H9 (cell line): ENCODE measurements around the gene SNX5. TPM values are rescaled to one million over a fixed set of nuclear protein-coding genes. Genes with fewer than 3 reads are reported as not detected.

Experiments
- DNase-seq: peaks from one replicate; pipeline ENCODE4 v3.0.0-alpha.2; 2017
- H2AFZ ChIP-seq: one replicate; pipeline ENCODE4 v1.6.1; 2013; ENCODE audit warnings: mild to moderate bottlenecking, low read length, control low read depth, moderate library complexity
- H2AK5ac ChIP-seq: 2 replicates; pipeline ENCODE4 v1.6.1; 2013; ENCODE audit warnings: low read length, control low read depth, mixed read lengths; ENCODE audit not compliant: insufficient read length
- H2BK120ac ChIP-seq: one replicate; pipeline ENCODE4 v1.6.1; 2013; ENCODE audit warnings: low read depth, mild to moderate bottlenecking, low read length, control low read depth, inconsistent platforms; ENCODE audit not compliant: poor library complexity, severe bottlenecking
- H2BK12ac ChIP-seq: 2 replicates; pipeline ENCODE4 v1.6.1; 2013; ENCODE audit warnings: low read length, control low read depth, mixed read lengths, low read depth; ENCODE audit not compliant: insufficient read length
- H2BK15ac ChIP-seq: 2 replicates; pipeline ENCODE4 v1.6.1; 2013; ENCODE audit warnings: low read depth, low read length, control low read depth
- H2BK20ac ChIP-seq: one replicate; pipeline ENCODE4 v1.6.1; 2013; ENCODE audit warnings: low read depth, mild to moderate bottlenecking, low read length, control low read depth, inconsistent platforms; ENCODE audit not compliant: poor library complexity, severe bottlenecking
- H2BK5ac ChIP-seq: 2 replicates; pipeline ENCODE4 v1.6.1; 2013; ENCODE audit warnings: low read length, control low read depth, mixed read lengths; ENCODE audit not compliant: insufficient read length
- H3K14ac ChIP-seq: 2 replicates; pipeline ENCODE4 v1.6.1; 2013; ENCODE audit warnings: low read length, control low read depth; ENCODE audit not compliant: insufficient read depth
- H3K18ac ChIP-seq: 2 replicates; pipeline ENCODE4 v1.6.1; 2013; ENCODE audit warnings: low read depth, mild to moderate bottlenecking, mixed read lengths, low read length, control low read depth; ENCODE audit not compliant: insufficient read length
- H3K23ac ChIP-seq: 2 replicates; pipeline ENCODE4 v1.6.1; 2013; ENCODE audit warnings: low read length, control low read depth, mixed read lengths, low read depth; ENCODE audit not compliant: insufficient read length
- H3K23me2 ChIP-seq: 2 replicates; pipeline ENCODE4 v1.6.1; 2013; ENCODE audit warnings: low read depth, mild to moderate bottlenecking, mixed read lengths, low read length, control low read depth; ENCODE audit not compliant: insufficient read length, poor library complexity, severe bottlenecking
- H3K27ac ChIP-seq: 2 replicates; pipeline ENCODE4 v1.5.1; 2013; ENCODE audit warnings: low read length, control low read depth, mixed read lengths, low read depth; ENCODE audit not compliant: insufficient read length
- H3K27me3 ChIP-seq: 2 replicates; pipeline ENCODE4 v1.6.1; 2013; ENCODE audit warnings: low read length, control low read depth, inconsistent platforms; ENCODE audit not compliant: insufficient read depth
- H3K4ac ChIP-seq: 2 replicates; pipeline ENCODE4 v1.6.1; 2013; ENCODE audit warnings: low read depth, mild to moderate bottlenecking, control low read depth, inconsistent platforms, low read length, moderate library complexity
- H3K4me1 ChIP-seq: 2 replicates; pipeline ENCODE4 v1.6.1; 2013; ENCODE audit warnings: low read length, control low read depth, inconsistent platforms; ENCODE audit not compliant: insufficient read depth
- H3K4me2 ChIP-seq: 2 replicates; pipeline ENCODE4 v1.6.1; 2013; ENCODE audit warnings: low read length, control low read depth, mixed read lengths; ENCODE audit not compliant: insufficient read length, insufficient read depth
- H3K56ac ChIP-seq: 2 replicates; pipeline ENCODE4 v1.6.1; 2013; ENCODE audit warnings: low read depth, mild to moderate bottlenecking, mixed read lengths, low read length, control low read depth; ENCODE audit not compliant: insufficient read length
- H3K79me1 ChIP-seq: 2 replicates; pipeline ENCODE4 v1.6.1; 2013; ENCODE audit warnings: low read depth, mild to moderate bottlenecking, moderate library complexity, low read length, control low read depth, inconsistent platforms; ENCODE audit not compliant: insufficient read depth, poor library complexity, severe bottlenecking
- H3K79me2 ChIP-seq: 2 replicates; pipeline ENCODE4 v1.6.1; 2013; ENCODE audit warnings: low read length, control low read depth, inconsistent platforms; ENCODE audit not compliant: insufficient read depth
- H3K9ac ChIP-seq: 2 replicates; pipeline ENCODE4 v1.6.1; 2013; ENCODE audit warnings: low read length, control low read depth, mixed read lengths; ENCODE audit not compliant: insufficient read length; ENCODE audit errors: extremely low read depth
- H3K9me3 ChIP-seq: one replicate; pipeline ENCODE4 v1.6.1; 2013; ENCODE audit warnings: low read depth, low read length, inconsistent platforms; ENCODE audit not compliant: control insufficient read depth
- H3T11ph ChIP-seq: one replicate; pipeline ENCODE4 v1.6.1; 2013; ENCODE audit warnings: mild to moderate bottlenecking, low read length, control low read depth, inconsistent platforms
- H4K20me1 ChIP-seq: one replicate; pipeline ENCODE4 v1.6.1; 2013; ENCODE audit not compliant: control insufficient read depth, insufficient read length, insufficient read depth
- H4K5ac ChIP-seq: 2 replicates; pipeline ENCODE4 v1.6.1; 2013; ENCODE audit warnings: low read depth, mild to moderate bottlenecking, mixed read lengths, low read length, control low read depth; ENCODE audit not compliant: insufficient read length
- H4K8ac ChIP-seq: replicated peaks from 2 replicates; pipeline ENCODE4 v1.6.1; 2013; ENCODE audit warnings: low read length, control low read depth, mixed read lengths, low read depth; ENCODE audit not compliant: insufficient read length
- H4K91ac ChIP-seq: 2 replicates; pipeline ENCODE4 v1.6.1; 2013; ENCODE audit warnings: low read depth, mild to moderate bottlenecking, moderate library complexity, mixed read lengths, low read length, control low read depth; ENCODE audit not compliant: insufficient read length
- H3K27ac Mint-ChIP-seq, 3 experiments: 2 replicates in 2 of 3; 3 replicates in 1 of 3; pipeline ENCODE4 v1.8.0; 2020 to 2021; ENCODE audit warnings: mixed read lengths in 3 of 3, mild to moderate bottlenecking in 1 of 3, moderate library complexity in 1 of 3
- H3K27me3 Mint-ChIP-seq: 2 replicates; pipeline ENCODE4 v1.8.0; 2021; ENCODE audit warnings: low read depth, mild to moderate bottlenecking, moderate library complexity, mixed read lengths
- H3K36me3 Mint-ChIP-seq, 3 experiments: 2 replicates in 2 of 3; 3 replicates in 1 of 3; pipeline ENCODE4 v1.8.0; 2020 to 2021; ENCODE audit warnings: low read depth in 3 of 3, mixed read lengths in 3 of 3; ENCODE audit not compliant: insufficient read depth in 1 of 3
- H3K4me1 Mint-ChIP-seq, 2 experiments: 2 replicates each; pipeline ENCODE4 v1.8.0; 2020; ENCODE audit warnings: mixed read lengths in 2 of 2
- H3K4me3 Mint-ChIP-seq, 2 experiments: 2 replicates in 1 of 2; 3 replicates in 1 of 2; pipeline ENCODE4 v1.8.0; 2020 to 2021; ENCODE audit warnings: mild to moderate bottlenecking in 2 of 2, mixed read lengths in 2 of 2, moderate library complexity in 1 of 2
- H3K9me3 Mint-ChIP-seq, 2 experiments: 2 replicates in 1 of 2; 3 replicates in 1 of 2; pipeline ENCODE4 v1.8.0; 2020; ENCODE audit warnings: mild to moderate bottlenecking in 2 of 2, mixed read lengths in 2 of 2, moderate library complexity in 1 of 2
- CTCF ChIP-seq: fragments of 200-600 bp; sonication (generic); conservative IDR thresholded peaks from 3 replicates; pipeline ENCODE4 v1.8.0; 2021; ENCODE audit warnings: antibody characterized with exemption, mild to moderate bottlenecking
- WGBS: extraction: QIAGEN DNeasy Blood & Tissue Kit; methylation state at CpG from one replicate; pipeline ENCODE4 v1.1.7; 2013; ENCODE audit warnings: missing lambda C conversion rate, low lambda C conversion rate, mixed read lengths; ENCODE audit not compliant: insufficient read length; ENCODE audit errors: extremely low coverage; 5-methylcytosine and 5-hydroxymethylcytosine counted together
- total RNA-seq: library from RNA; stranded (reverse); gene quantifications from 2 replicates; pipeline ENCODE4 v1.2.1, GENCODE V29; 2021

Gene SNX5
- total RNA-seq, 1 experiment from 2014 or later: 194 TPM

GRCh38 chr20:17928211-17928611 is 40.4 kb downstream of the SNX5 start:
- H3K9me3 ChIP-seq: no peaks in the 10 kb centered on the region
- no peak overlapping the region for H3K27ac ChIP-seq
- H3K27me3 ChIP-seq: no peaks in the 10 kb centered on the region
- H2AFZ ChIP-seq: no peak overlapping the region
- no peak overlapping the region for H3K27ac Mint-ChIP-seq
- H3K18ac ChIP-seq: no peak overlapping the region
- no peaks in the 10 kb centered on the region for H3K79me2 ChIP-seq
- H3K14ac ChIP-seq: no peak overlapping the region
- no peak overlapping the region for H3K23ac ChIP-seq
- no peaks in the 10 kb centered on the region for H3K23me2 ChIP-seq
- no peak overlapping the region for H3T11ph ChIP-seq
- H3K4me3 Mint-ChIP-seq: no peak overlapping the region; a peak in 1 of 5 replicates
- no peak overlapping the region for H4K8ac ChIP-seq
- H4K5ac ChIP-seq: no peak overlapping the region
- DNase-seq: no peak
- H3K4me2 ChIP-seq: no peak overlapping the region
- H2BK120ac ChIP-seq: no peak overlapping the region
- peaks cover 21% of the 10 kb centered on the region for H3K27me3 Mint-ChIP-seq
- no CpG with 5 or more reads among the region's 7 CpGs for WGBS
- no peak overlapping the region for H3K9ac ChIP-seq
- no peak overlapping the region for H2AK5ac ChIP-seq
- peaks cover 8 to 15% of the 10 kb centered on the region in 2 experiments for H3K4me1 Mint-ChIP-seq
- H4K20me1 ChIP-seq: no peaks in the 10 kb centered on the region
- H3K36me3 Mint-ChIP-seq: peaks cover 0 to 2% (median 0%) of the 10 kb centered on the region in 3 experiments; a peak in 2 of 7 replicates
- no peak for TF ChIP-seq CTCF
- H3K4me1 ChIP-seq: no peaks in the 10 kb centered on the region
- H3K9me3 Mint-ChIP-seq: peaks cover 4% of the 10 kb centered on the region in 2 experiments; a peak in 1 of 5 replicates
- no peak overlapping the region for H2BK12ac ChIP-seq
- H3K4ac ChIP-seq: no peak overlapping the region
- H3K79me1 ChIP-seq: no peaks in the 10 kb centered on the region
- no peak overlapping the region for H2BK20ac ChIP-seq
- H2BK5ac ChIP-seq: no peak overlapping the region
- H4K91ac ChIP-seq: no peak overlapping the region
- H3K56ac ChIP-seq: no peak overlapping the region
- H2BK15ac ChIP-seq: no peak overlapping the region
